ENCODE results near the gene RNF126. TPM values are rescaled to one million over a fixed set of nuclear protein-coding genes. Genes with fewer than 3 reads are reported as not detected.
"Not testable (repeated sequence)": the region's sequence is repeated elsewhere in the genome, so short reads cannot be mapped to it uniquely, and the experiment has no call there.

Gene RNF126
- total RNA-seq, 1 donor from 2014 or later, result 85.2 TPM

GRCh38 chr19:632579-633067 lies 30.4 kb downstream of the RNF126 start:
- intact Hi-C loops (cut with micrococcal nuclease), result loop anchor here (1.0 to 5.0 kb wide), 6 partner anchors 22 to 165 kb away; partner anchors contain the start of genes BSG, CDC34 and PTBP1

GRCh38 chr19:629961-630714 lies 32.9 kb downstream of the RNF126 start:
- intact Hi-C loops (cut with micrococcal nuclease), result loop anchor here (5.0 kb wide), 1 partner anchor 98 kb away; the partner anchor contains the start of gene CDC34

- intact Hi-C loops (cut with micrococcal nuclease), result not testable (repeated sequence)
Measured at GRCh38 chr19:629515-629914, 33.5 kb downstream of the RNF126 start.

GRCh38 chr19:628168-628567 lies 34.8 kb downstream of the RNF126 start:
- intact Hi-C loops (cut with micrococcal nuclease), result no loop called here

GRCh38 chr19:626566-626965 lies 36.4 kb downstream of the RNF126 start:
- intact Hi-C loops (cut with micrococcal nuclease), result not testable (repeated sequence)

GRCh38 chr19:625257-625656 lies 37.8 kb downstream of the RNF126 start:
- intact Hi-C loops (cut with micrococcal nuclease), result no loop called here

- intact Hi-C loops (cut with micrococcal nuclease), result no loop called here
Measured at GRCh38 chr19:624433-625109, 38.4 kb downstream of the RNF126 start.

GRCh38 chr19:623974-624373 lies 39.0 kb downstream of the RNF126 start:
- intact Hi-C loops (cut with micrococcal nuclease), result no loop called here

- intact Hi-C loops (cut with micrococcal nuclease), result no loop called here
Measured at GRCh38 chr19:623175-623916, 39.7 kb downstream of the RNF126 start.

GRCh38 chr19:622666-623065 lies 40.3 kb downstream of the RNF126 start:
- intact Hi-C loops (cut with micrococcal nuclease), result no loop called here

- intact Hi-C loops (cut with micrococcal nuclease), result no loop called here
Measured at GRCh38 chr19:621819-622218, 41.2 kb downstream of the RNF126 start.

GRCh38 chr19:621191-621590 lies 41.8 kb downstream of the RNF126 start:
- intact Hi-C loops (cut with micrococcal nuclease), result not testable (repeated sequence)

- intact Hi-C loops (cut with micrococcal nuclease), result no loop called here
Measured at GRCh38 chr19:620166-620862, 42.7 kb downstream of the RNF126 start.

- intact Hi-C loops (cut with micrococcal nuclease), result no loop called here
Measured at GRCh38 chr19:619286-620002, 43.6 kb downstream of the RNF126 start.

GRCh38 chr19:618674-619285 lies 44.2 kb downstream of the RNF126 start:
- intact Hi-C loops (cut with micrococcal nuclease), result no loop called here

GRCh38 chr19:618247-618619 lies 44.8 kb downstream of the RNF126 start:
- intact Hi-C loops (cut with micrococcal nuclease), result no loop called here

- intact Hi-C loops (cut with micrococcal nuclease), result no loop called here
Measured at GRCh38 chr19:617551-618246, 45.3 kb downstream of the RNF126 start.

GRCh38 chr19:616747-617526 lies 46.1 kb downstream of the RNF126 start:
- intact Hi-C loops (cut with micrococcal nuclease), result no loop called here
